Measurements from ENCODE around the gene CNGA3. TPM values are rescaled to one million over a fixed set of nuclear protein-coding genes. Genes with fewer than 3 reads are reported as not detected.

The CNGA3 gene
- total RNA-seq, 4 donors from 2014 or later, result 0.19 TPM; not detected in 3

DNA sequence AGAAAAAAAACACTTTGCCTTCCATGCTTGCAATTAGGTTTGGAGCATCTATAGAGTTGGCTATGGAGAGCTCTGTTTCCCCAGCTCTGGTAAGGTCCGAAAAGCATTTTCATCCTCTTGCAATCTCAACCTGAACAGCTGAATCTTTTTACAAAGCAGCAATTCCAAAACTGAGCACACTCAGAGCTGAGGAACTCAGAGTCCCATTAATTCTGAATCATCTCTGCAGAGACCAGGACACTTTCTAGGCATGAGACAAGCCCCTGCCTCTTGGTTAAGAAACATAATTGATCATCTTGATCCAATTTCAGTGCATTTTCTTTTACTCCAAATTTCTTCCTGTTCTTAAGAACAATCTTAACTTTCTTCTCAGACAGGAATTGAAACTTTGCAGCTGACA, 4.2 kb downstream of the CNGA3 start:
- TF ChIP-seq, protein P1, sequence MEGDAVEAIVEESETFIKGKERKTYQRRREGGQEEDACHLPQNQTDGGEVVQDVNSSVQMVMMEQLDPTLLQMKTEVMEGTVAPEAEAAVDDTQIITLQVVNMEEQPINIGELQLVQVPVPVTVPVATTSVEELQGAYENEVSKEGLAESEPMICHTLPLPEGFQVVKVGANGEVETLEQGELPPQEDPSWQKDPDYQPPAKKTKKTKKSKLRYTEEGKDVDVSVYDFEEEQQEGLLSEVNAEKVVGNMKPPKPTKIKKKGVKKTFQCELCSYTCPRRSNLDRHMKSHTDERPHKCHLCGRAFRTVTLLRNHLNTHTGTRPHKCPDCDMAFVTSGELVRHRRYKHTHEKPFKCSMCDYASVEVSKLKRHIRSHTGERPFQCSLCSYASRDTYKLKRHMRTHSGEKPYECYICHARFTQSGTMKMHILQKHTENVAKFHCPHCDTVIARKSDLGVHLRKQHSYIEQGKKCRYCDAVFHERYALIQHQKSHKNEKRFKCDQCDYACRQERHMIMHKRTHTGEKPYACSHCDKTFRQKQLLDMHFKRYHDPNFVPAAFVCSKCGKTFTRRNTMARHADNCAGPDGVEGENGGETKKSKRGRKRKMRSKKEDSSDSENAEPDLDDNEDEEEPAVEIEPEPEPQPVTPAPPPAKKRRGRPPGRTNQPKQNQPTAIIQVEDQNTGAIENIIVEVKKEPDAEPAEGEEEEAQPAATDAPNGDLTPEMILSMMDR (IDR thresholded peaks at IDR 0.05; ENCODE audit: low read depth), result no peak

DNA sequence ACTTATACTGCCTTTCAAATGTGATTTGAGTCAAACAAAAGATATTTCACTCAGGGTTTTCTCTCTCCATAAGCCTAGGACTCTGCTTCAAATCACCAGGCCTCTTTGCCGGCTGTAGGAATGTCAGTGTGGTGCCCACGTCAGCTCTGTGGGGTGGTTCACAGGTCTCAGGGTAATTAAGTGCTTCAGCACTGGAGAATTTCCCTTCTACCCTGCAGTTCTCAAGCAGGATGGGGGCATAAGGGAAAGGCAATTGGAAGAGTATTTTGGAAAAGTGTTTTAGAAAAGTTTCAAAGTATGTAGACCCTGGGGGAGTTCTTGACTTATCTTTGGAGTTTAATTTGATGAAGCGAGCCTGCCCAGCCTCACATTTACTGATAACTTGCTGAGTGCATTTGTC, 9.6 kb downstream of the CNGA3 start:
- TF ChIP-seq, protein P1 (IDR thresholded peaks at IDR 0.05; ENCODE audit: low read depth), result no peak

DNA sequence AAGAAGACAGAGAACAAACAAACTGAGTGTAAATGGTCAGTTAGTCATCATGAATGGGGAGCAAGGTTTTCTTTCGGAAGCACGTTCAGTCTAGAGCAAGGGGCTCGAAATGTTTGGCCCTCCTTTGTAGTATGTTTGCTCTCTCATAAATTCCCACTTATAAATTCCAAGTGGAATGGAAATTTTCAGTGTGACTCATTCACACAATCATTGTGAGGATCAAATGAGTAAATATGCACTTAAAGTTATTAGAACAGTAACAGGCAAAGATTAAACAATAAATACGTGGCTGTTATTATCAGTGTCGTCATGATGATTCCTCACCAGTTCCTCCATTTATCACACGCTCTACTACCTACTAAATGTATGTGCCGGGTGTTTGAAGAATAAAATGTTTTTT, 10.5 kb downstream of the CNGA3 start:
- TF ChIP-seq, protein P1 (IDR thresholded peaks at IDR 0.05; ENCODE audit: low read depth), result no peak

DNA sequence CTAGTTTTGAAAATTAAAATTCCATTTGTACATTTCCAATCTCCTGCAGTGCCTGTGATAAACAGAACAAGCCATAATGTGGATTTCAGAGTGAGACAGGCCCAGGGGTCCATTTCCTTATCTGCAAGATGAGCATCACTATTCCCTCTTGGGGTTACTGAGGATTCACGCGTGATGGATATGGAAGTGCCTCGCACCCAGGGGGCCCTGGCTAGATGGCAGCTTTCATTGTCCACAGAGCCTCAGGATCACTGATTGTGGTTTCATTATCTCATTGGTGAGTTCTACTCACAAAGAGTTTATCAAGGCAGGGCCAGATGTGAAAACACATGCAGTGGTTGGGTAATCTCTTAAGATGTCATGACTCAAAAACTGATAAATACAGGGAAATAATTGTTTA, 11.6 kb downstream of the CNGA3 start:
- TF ChIP-seq, protein P1 (IDR thresholded peaks at IDR 0.05; ENCODE audit: low read depth), result no peak

DNA sequence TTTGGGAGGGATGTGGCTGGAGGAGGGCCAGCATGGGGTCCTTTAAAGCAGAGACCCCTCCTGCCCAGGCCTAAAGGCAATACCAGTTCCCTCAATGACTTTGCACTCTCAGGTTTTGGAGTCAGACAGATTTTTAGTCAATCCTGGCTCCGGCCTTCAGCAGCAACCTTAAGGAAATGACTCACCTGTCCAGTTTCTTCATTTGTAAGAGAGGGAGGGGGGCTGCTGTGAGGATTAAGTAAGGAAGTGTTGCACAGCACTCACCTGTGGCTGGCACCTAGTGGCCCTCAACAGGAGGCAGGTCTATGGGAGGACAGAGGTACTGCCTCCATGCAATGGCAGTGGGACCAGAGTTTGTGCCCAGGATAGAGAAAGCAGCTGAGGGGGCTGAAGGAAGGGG, 13.7 kb downstream of the CNGA3 start:
- TF ChIP-seq, protein P1 (IDR thresholded peaks at IDR 0.05; ENCODE audit: low read depth), result no peak

DNA sequence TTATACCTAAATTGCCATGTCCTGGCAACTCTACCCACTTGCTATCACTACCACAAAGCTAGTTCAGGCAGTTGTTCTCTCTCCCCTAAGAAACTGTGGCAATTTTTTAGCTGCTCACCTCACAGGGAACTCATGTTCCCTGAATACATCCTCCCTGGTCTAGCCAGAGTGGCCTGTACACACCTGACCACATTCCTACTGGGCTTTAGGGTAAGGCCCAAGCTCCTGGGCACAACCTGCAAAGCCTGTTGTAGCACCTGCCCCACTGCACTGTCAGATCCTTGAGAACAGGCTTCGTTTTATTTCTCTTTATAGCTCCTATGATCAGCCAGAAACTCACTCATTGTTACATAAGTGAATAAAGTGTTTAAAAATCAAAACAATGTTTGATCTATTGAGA, 21.5 kb downstream of the CNGA3 start:
- TF ChIP-seq, protein P1 (IDR thresholded peaks at IDR 0.05; ENCODE audit: low read depth), result no peak

DNA sequence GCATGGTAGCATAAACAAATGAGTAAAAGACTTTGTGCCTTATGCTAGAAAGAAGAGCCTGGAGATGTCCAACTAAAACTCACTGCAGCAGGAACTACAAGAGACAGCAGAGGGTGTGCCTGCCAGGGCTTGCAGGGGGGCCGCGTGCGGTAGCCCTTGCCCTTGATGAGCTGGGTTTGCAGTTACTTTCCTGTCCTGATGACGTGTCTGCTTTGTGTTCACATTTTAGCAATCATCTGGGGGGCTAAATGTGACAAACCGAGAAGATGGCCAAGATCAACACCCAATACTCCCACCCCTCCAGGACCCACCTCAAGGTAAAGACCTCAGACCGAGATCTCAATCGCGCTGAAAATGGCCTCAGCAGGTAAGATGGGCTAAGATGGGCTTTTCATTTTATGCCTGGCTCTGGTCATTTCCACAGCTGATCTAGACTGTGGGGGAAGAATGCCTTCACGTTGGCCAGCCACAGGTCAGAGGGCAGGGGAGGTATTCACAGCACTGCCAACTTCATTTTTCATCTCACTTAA, 23.5 kb downstream of the CNGA3 start:
- TF ChIP-seq, protein P1 (IDR thresholded peaks at IDR 0.05; ENCODE audit: low read depth), result no peak
